ENCODE data around the gene KAT6B. TPM values are rescaled to one million over a fixed set of nuclear protein-coding genes. Genes with fewer than 3 reads are reported as not detected.

Gene KAT6B
- total RNA-seq, 1 experiment from 2014 or later, result 21.8 TPM

GRCh38 chr10:74953214-74953613 is 126.8 kb downstream of the KAT6B start:
- peaks cover 51% of the 10 kb centered on the region for H3K4me1 ChIP-seq (ENCODE audit: insufficient read depth, low read length, poor library complexity, severe bottlenecking)
- peak overlapping the region; percentile 14 for H3K27ac ChIP-seq (ENCODE audit: low read depth, low read length, poor library complexity, severe bottlenecking)
- POLR2A ChIA-PET (ENCODE audit: low non-redundant PET), result no interaction called here
- H3K36me3 ChIP-seq (ENCODE audit: insufficient read depth, low read length, poor library complexity, severe bottlenecking), result no peaks in the 10 kb centered on the region
- no TSS peak for BruUV-seq (replicated peaks)
- CTCF ChIA-PET, result no interaction called here
- DNase-seq (ENCODE audit: low spot score), result no peak
- intact Hi-C loops (cut with micrococcal nuclease; ENCODE audit: unreplicated experiment), result no loop called here
- H3K9me3 ChIP-seq (ENCODE audit: low read depth, low read length, poor library complexity, severe bottlenecking), result no peaks in the 10 kb centered on the region
- H3K27me3 ChIP-seq (replicated peaks; ENCODE audit: insufficient read depth, low read depth, low read length, poor library complexity), result no peaks in the 10 kb centered on the region
- no peak overlapping the region for H3K4me3 ChIP-seq (ENCODE audit: low read depth, low read length, poor library complexity, severe bottlenecking)
- TF ChIP-seq EZH2 (IDR thresholded peaks at IDR 0.05; ENCODE audit: borderline replicate concordance, low read depth, low read length, poor library complexity, severe bottlenecking), result no peak
- TF ChIP-seq CTCF (conservative IDR thresholded peaks at IDR 0.05; ENCODE audit: low read depth, low read length), result no peak

GRCh38 chr10:74955796-74956195 is 129.4 kb downstream of the KAT6B start:
- H3K4me1 ChIP-seq (ENCODE audit: insufficient read depth, low read length, poor library complexity, severe bottlenecking), result peaks cover 26% of the 10 kb centered on the region
- no TSS peak for BruUV-seq (replicated peaks)
- no peak overlapping the region for H3K27ac ChIP-seq (ENCODE audit: low read depth, low read length, poor library complexity, severe bottlenecking)
- DNase-seq (ENCODE audit: low spot score), result no peak
- H3K36me3 ChIP-seq (ENCODE audit: insufficient read depth, low read length, poor library complexity, severe bottlenecking), result no peaks in the 10 kb centered on the region
- H3K27me3 ChIP-seq (replicated peaks; ENCODE audit: insufficient read depth, low read depth, low read length, poor library complexity), result no peaks in the 10 kb centered on the region
- TF ChIP-seq EZH2 (IDR thresholded peaks at IDR 0.05; ENCODE audit: borderline replicate concordance, low read depth, low read length, poor library complexity, severe bottlenecking) (no peak), CTCF (conservative IDR thresholded peaks at IDR 0.05; ENCODE audit: low read depth, low read length) (no peak)
- no peaks in the 10 kb centered on the region for H3K9me3 ChIP-seq (ENCODE audit: low read depth, low read length, poor library complexity, severe bottlenecking)
- POLR2A ChIA-PET (ENCODE audit: low non-redundant PET), result no interaction called here
- CTCF ChIA-PET, result no interaction called here
- no peak overlapping the region for H3K4me3 ChIP-seq (ENCODE audit: low read depth, low read length, poor library complexity, severe bottlenecking)
- intact Hi-C loops (cut with micrococcal nuclease; ENCODE audit: unreplicated experiment), result no loop called here

GRCh38 chr10:74956555-74957111 is 130.2 kb downstream of the KAT6B start:
- Histone ChIP-seq H3K27me3 (replicated peaks; ENCODE audit: insufficient read depth, low read depth, low read length, poor library complexity) (no peaks in the 10 kb centered on the region), H3K4me1 (ENCODE audit: insufficient read depth, low read length, poor library complexity, severe bottlenecking) (peaks cover 25% of the 10 kb centered on the region), H3K4me3 (ENCODE audit: low read depth, low read length, poor library complexity, severe bottlenecking) (no peak overlapping the region), H3K36me3 (ENCODE audit: insufficient read depth, low read length, poor library complexity, severe bottlenecking) (no peaks in the 10 kb centered on the region), H3K9me3 (ENCODE audit: low read depth, low read length, poor library complexity, severe bottlenecking) (no peaks in the 10 kb centered on the region), H3K27ac (ENCODE audit: low read depth, low read length, poor library complexity, severe bottlenecking) (no peak overlapping the region)
- BruUV-seq (replicated peaks), result no TSS peak
- TF ChIP-seq CTCF (conservative IDR thresholded peaks at IDR 0.05; ENCODE audit: low read depth, low read length), result no peak
- TF ChIP-seq EZH2 (IDR thresholded peaks at IDR 0.05; ENCODE audit: borderline replicate concordance, low read depth, low read length, poor library complexity, severe bottlenecking), result no peak
- intact Hi-C loops (cut with micrococcal nuclease; ENCODE audit: unreplicated experiment), result no loop called here
- POLR2A ChIA-PET (ENCODE audit: low non-redundant PET), result no interaction called here
- CTCF ChIA-PET, result no interaction called here
- no peak for DNase-seq (ENCODE audit: low spot score)

Measured in A673 (cell line).